Occipital lobe (tissue), 2 donors: Measurements from ENCODE around the gene AGAP3. TPM values are rescaled to one million over a fixed set of nuclear protein-coding genes. Genes with fewer than 3 reads are reported as not detected.
"Not testable (repeated sequence)": the region's sequence is repeated elsewhere in the genome, so short reads cannot be mapped to it uniquely, and the experiment has no call there.

Experiments
- DNase-seq: peaks from one replicate; lab custom pipeline; 2025; lab: John Stamatoyannopoulos, UW
- total RNA-seq: library from RNA; depleted of rRNA; stranded (reverse); fragments of >200 nt; gene quantifications from one replicate; pipeline ENCODE4 v1.2.3, GENCODE V29; 2014

AGAP3 gene
- 85.6 TPM for total RNA-seq

DNA sequence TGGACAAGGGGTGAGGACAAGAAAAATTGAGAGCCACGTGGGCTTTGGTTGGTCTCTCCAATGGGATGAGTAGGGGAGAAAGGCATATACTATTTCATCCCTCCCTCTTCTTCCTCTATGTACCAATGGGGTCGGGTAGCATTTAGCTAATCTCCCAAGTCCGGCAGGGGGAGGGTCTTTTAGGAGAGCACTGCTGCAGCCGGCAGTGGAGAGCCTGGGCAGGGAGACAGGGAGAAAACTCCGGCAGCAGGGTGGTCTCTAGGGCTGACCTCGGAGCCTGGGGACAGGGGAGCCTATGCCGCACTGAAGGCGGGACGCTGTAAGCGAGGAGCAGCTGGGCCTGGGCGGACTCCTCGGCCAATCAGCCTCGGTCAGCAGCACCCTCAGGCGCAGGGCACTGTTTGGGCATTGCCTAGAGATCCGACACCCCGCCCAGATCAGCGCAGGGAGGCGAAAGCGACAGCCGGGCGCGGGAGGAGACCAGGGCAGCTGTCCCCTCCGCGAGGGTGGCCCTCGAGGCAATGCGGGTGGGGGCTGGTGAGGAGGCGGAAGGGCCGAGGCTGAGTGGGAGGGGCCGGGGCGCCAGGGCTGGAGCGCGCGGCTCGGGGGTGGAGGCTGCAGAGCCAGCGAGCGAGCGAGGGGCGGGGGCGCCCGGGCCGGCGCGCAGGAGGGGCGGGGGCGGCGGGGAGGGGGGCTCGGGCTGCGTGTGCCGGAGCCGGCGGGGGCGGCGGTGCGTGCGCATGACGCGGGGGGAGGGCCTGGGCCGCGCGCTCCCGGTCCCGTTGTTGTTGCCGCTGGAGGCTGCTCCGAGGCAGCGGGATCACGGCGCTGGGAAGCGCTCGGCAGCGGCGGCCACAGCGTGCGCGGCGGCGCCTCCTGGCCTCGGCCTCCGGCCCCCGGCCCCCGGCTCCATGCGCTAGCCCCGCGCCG, at the start of gene AGAP3:
TSS of gene AGAP3 (plus strand) at position 785 of the 930 bp plus-strand sequence. CDS start 267 bp downstream, outside the sequence.
- peak; percentile 87 for DNase-seq

DNA sequence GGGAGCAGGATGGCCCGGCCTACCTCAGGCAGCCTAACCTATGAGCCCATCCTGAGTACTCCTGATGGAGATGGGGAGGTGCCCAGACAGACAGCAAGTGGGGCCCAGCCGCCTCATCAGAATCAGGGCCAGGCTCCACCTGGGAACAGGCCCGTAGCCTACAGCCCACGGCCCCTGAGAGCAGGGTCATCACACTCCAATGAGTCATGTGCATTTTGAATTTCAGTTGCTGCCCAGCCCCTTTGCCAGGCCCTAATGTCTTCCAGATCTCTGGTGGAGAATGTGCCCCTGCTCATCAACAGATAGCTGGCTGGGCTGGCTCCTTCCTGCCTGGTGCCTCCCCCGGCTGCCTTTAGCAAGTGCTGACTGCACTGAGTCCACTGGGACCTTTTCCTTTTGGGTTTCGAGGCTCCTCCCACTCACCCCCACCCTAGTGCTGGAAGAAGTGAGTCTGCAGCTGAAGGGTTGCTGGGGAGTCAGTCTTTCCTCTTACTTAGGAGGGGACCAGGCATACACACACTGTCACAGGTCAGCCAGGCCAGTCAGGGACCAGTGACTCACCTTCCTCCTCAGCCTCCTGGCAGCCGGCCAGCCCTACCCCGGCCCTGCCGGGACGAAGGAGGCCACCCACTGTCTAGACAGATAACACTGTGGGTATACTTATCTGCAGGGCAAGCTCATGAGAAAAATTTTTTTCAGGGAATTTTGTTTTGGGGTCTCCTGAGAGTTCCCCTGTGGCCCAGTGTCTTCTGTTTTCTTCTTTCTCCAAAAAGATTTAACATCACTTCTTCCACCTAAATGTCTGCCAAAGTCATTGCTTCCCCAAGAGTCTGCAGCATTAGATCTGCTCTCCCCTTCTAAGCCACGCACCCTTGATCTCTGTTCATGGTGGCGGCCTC, 47.1 kb upstream of the AGAP3 start:
- peak; percentile 39 for DNase-seq

DNA sequence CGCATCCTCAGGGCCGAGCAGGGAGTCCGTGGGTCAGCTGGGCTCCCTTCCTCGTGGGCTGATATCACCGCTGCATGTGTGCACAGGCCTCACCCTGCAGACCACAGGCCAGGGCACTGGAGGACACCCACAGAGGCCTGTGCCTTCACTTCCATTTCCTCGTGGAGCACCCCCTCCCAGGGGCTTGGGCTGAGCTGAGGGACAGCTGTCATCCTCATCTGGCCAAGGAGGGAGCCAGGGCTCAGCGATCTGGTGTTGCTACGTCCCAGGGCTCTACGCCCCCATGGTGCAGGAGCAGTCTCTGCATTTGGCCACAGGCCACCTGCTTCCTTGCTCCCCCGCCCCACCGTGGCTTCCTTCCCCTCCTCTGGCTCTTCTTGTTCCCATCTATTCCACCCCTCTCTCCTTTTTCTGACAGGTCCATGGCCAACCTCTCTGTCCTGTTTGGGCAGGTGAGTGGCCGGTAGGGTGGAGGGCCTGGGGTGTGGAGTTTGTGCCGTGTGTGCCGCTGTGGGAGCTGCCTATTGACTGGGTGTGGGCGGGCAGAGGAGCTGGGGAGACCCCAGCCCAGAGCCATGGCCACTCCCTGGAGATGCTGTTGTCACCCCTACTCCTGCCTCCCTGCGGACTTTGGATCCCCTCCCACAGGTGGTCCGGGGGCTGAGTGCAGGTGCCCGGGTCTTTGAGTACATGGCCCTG, 46.3 kb upstream of the AGAP3 start:
- no peak for DNase-seq

DNA sequence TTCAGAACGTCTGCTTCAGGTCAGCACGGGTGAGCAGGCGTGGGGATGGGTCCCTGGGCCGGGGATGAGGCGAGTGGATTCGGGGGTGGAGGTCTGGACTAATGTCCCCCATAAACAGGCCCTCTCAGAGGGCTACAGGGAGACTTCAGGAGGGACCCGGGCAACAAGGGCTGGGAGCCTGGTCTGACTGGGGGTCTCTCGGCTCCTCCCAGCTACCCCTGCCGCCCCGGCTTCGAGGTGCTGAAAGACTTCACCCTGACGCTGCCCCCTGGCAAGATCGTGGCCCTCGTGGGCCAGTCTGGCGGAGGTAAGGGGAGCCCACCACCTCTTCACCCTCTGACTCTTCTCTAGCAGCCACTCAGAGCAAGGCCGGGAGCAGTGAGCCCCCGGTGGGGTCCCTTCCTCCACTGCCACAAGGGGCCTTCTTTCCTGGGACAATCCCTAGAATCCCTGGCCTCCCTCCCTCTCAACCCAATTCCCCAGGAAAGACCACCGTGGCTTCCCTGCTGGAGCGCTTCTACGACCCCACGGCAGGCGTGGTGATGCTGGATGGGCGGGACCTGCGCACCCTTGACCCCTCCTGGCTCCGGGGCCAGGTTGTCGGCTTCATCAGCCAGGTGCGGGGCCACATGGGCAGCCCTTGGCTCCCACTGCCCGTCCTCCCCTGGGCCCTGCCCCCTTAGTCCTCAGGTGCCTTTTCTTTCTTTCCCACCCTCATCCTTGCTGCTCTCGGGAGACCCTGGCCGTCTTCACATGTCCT, 45.5 kb upstream of the AGAP3 start:
- DNase-seq: no peak

DNA sequence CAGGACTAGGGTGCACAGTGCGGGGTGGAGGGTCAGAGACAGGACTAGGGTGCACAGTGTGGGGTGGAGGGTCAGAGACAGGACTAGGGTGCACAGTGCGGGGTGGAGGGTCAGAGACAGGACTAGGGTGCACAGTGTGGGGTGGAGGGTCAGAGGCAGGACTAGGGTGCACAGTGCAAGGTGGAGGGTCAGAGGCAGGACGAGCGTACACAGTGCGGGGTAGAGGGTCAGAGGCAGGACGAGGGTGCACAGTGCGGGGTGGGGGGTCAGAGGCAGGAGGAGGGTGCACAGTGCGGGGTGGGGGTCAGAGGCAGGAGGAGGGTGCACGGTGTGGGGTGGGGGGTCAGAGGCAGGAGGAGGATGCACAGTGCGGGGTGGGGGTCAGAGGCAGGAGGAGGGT, 42.8 kb upstream of the AGAP3 start:
- not testable (repeated sequence) for DNase-seq

DNA sequence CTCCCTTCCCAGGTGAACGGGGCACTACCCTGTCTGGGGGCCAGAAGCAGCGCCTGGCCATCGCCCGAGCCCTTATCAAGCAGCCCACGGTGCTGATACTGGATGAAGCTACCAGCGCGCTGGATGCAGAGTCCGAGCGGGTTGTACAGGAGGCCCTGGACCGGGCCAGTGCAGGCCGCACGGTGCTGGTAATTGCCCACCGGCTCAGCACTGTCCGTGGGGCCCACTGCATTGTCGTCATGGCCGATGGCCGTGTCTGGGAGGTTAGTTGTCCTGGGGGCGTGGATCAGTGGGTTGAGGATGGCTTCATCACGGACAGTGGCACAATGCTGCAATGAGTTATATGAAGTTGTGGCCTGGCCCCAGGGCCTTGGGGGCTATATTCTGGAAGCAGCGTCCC, 42.3 kb upstream of the AGAP3 start:
- DNase-seq: no peak

DNA sequence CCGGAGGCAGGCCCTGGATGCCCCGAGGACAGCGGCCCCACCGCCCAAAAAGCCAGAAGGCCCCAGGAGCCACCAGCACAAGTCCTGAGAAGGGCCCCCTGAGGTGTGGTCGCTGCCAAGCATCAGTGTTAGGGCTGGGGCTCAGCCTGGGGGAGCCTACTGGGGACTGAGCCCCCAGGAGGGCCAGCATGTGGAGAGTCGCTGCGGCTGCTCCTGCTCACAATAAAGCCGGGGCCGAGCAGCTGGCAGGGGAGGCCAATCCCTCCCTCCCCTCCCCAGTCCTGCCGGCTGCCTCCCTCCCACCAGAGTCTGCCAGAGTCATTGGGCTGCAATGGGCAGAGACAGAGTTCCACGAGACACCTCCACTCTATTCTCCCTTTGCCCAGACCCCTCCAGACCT, 41.0 kb upstream of the AGAP3 start:
- DNase-seq: no peak

DNA sequence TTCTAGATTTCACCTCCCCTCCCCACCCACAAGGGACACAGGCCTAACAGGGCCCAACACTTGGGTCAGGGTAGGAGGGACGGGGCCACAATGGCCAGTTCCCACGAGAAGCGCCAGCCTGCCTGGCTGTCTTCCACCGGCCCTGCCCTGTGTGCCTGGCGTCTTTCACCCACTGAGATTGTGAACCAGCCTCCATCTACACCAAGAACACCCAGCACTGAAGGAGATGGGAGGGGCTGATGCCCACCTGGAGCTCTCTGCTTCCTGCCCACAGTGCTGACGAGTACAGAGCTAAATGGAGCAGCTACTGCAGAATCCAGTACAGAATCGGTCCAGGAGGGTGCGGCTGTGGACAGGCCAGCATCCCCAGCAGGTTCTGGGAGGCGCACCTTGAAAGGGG, 40.3 kb upstream of the AGAP3 start:
- DNase-seq: no peak

DNA sequence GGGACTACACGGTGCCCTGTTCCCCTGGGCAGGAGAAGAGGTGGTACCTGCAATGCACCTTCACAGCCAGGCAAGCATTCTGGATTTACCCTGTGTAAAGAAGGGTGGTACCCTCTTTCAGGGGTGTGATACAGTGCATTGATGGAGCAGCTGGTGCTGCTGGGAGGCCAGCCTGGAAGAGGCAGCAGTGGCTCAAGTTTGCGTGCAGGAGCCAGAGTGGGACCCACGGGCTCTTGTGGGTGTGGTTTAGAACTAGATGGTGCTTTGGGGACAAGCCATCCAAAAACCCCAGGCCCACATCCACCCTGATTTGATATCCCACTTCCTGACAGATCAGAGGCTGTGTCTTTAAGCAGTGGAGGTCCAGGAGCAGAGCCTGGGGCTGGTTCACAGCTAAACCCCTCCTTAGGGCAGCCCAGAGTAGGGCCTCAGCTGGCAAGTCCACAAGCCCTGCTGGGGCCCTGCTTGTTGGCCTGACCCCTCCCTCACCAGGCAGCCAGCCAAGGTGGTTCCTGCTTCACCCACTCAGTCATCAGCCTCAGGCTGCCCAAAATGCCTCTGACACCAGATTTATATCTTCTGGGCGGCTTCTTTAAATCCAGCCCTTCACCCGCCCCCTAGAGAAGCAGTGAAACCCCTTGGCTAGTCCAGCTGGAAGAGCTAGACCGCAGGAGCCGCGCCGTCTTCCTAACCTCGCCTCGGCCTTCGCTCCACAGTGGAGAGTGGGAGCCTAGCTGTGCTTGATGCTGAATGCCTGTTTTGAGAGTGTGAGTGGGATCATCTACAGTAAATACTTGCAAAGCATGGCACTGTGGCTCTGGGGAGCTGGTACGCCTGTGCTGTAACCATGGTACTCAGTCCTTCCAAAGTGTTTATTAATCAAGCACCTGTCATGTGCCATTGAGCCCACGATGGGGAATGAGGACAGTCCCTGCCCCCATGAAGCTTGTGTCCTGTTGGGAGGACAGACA, 39.4 kb upstream of the AGAP3 start:
- DNase-seq: no peak

DNA sequence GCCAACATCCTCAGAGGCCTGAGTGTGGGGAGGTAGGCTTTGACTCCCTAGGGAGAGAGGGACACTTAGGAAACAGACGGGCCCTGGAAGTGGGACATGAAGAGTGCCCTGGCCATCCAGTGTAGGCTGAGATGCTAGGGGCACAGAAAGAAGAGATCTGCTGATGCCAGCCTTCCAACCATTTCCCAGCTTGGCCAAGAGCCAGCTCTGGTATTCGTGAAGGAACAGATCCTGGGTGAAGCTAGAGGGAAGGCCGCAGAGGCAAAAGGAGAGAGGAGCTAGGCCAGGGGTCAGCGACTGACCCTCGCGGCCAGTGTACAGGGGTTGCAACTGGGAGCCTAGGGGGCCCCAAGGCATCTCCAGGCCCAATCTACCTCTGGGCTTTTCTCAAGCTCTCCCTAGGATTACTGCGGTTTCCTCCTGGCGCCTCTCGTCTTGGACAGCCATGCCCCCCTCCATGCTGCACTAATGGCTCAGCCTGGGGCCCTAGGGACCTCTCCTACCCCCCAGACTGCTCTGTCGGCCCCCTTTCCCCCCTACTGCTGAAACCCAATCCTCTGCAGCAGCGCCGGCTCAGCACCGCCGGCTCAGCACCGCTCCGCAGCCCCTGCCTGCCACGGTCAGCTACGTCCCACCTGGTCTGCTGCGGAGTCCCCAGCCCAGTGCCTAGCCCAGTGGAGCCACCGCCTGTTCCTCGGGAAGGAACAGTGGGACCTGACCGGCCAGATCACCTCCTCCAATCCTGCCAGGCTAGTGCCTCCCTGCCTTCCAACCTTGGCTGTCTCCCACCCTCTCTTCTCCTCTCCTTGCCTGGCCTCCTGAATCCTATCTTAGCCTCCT, 38.1 kb upstream of the AGAP3 start, which contains the start of gene ASIC3:
TSS of gene ASIC3 (plus strand) at position 556 of the 840 bp plus-strand sequence. CDS start 355 bp downstream, outside the sequence.
- no peak for DNase-seq

DNA sequence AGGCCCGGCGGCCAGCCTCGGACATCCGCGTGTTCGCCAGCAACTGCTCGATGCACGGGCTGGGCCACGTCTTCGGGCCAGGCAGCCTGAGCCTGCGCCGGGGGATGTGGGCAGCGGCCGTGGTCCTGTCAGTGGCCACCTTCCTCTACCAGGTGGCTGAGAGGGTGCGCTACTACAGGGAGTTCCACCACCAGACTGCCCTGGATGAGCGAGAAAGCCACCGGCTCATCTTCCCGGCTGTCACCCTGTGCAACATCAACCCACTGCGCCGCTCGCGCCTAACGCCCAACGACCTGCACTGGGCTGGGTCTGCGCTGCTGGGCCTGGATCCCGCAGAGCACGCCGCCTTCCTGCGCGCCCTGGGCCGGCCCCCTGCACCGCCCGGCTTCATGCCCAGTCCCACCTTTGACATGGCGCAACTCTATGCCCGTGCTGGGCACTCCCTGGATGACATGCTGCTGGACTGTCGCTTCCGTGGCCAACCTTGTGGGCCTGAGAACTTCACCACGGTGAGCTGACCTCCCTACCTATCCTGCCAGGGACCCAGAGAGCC, 37.3 kb upstream of the AGAP3 start:
- DNase-seq: no peak

DNA sequence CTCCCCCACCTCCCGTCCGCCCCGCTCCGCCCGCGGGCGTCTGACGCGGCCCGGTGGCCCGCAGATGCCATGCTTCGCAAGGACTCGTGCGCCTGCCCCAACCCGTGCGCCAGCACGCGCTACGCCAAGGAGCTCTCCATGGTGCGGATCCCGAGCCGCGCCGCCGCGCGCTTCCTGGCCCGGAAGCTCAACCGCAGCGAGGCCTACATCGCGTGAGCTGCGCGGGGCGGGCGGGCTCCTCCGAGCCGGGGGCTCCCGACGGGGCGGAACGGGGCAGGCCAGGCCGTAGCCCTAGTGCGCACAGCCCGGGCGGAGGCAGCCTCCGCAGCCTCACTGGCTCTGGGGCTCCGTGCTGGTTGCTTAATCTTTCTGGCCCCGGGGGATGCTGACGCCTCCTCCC, 35.2 kb upstream of the AGAP3 start:
- DNase-seq: no peak

DNA sequence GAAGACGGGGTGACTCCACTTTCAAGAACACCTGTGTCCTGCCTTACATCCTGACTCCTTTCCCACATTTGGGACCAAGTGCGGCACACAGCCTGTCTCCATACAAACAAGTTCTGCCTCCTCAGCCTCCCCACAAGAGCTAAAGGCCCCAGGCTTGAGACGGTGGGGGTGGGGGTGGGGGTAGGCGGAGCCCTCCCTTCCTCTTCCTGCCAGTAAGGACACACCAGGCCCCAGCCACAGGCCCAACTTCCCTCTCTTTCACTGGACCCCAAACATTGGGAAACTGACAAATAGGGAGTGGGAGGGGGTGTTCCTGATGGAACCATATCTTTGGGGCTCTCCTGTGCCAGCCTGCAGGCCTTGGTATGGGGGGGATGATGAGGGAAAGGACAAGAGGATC, 33.2 kb upstream of the AGAP3 start:
- DNase-seq: no peak

DNA sequence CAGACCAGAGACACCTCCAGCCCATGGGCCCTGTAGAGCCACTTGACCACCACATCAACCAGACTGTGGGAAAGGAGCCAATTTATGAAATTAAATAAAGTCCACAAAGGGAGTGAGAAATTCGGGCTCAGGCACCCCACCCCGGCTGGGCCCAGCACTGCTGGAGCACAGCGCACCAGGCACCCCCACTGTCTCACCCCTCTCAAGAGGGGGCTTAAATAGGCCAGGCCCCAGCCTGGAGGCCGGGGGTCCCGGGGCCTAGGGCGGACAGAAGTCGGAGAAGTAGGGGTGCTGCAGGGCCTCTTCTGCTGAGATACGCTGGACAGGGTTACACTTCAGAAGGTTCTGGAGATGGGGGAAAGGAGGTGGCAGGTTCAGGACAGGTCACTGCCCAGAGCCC, 32.5 kb upstream of the AGAP3 start:
- no peak for DNase-seq

DNA sequence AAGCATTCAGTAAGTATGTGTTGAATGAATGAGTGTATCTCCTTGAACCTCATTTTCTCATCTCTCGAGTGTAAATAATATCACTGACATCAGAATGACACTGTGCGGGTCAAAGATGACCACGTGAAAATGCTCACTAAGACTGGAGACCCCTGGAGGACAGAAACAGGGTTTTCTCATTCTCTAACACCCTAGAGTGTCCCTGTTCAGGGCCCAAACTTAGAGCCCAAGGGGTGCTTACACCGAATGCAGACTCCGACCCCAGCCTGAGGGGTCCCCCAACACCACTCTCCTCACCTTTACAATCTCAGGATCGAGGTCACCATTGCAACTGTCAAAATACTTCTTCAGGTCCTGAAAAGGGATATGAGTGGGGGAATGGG, 30.0 kb upstream of the AGAP3 start:
- DNase-seq: no peak

DNA sequence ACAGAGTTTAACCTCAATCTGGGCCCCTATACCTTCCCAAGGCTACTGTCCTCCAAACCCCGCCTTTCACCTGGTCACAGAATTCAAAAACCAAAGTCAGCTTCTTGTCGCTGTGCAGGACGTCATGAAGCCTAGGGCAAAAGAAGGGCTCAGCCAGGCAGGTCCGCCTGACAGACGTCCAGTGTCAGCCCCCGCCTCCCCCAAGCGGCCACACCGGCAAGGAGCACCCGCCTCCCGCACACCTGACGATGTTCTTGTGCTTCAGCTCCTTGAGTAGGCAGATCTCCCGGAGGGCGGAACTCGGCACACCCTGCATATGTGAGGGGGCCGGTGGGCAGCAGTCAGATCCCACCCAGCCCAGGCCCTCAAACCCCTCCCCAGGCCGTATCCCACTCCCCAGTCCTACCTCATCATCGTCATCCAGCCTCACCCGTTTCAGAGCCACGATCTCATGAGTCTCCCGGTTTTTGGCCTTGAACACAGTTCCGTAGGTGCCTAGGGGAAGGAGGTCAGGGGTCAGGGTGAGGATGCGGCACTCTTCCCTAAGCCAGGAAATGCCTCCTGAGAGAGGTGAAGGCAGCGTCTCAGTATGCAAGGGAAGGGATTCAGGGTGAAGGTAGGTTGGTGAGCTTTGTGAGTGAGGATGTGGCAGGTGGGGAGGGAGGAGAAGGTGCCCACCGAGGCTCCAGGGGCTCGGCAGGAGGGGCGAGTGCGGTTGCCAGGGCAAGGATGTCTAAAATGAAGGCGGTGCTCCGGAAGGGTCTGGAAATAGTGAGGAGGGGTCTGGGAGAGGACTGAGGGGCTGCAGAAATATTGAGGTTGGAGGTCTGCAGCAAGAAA, 29.4 kb upstream of the AGAP3 start:
- DNase-seq: no peak

DNA sequence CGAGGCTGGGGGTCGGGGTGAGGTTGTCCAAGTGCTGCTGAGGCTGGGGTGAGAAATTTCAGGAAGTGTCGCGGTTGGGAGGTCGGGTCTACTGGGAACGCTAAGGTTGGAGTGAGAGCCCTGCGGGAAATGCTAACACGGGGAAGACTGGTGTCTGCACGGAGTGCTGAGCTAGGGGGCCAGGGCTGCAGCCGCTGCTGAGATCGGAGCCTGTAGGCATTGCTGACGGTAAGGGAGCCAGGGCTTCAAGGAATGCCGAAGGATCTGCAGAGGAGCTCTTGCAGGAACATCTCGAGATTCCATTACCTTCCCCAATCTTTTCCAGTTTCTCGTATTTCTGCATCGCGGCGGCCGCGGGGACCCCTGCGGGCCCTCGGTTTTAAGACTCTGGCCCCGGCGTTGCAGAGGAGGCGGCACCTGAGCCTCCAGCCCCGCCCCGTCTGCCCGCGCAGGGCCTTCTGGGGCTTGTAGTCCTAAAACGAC, 28.7 kb upstream of the AGAP3 start, which contains the start of gene CDK5:
TSS of gene CDK5 (minus strand) at position 392 of the 483 bp plus-strand sequence. CDS start at position 343, 49 bp downstream.
- no peak for DNase-seq
